ENCODE data around the gene CIC. TPM values are rescaled to one million over a fixed set of nuclear protein-coding genes. Genes with fewer than 3 reads are reported as not detected.

The CIC gene
- total RNA-seq, 1 donor from 2014 or later, result 36.1 TPM

- peaks cover 0 to 27% of the 10 kb centered on the region in 2 donors for H3K36me3 ChIP-seq
- no peak overlapping the region for H3K27ac ChIP-seq
- no peak for TF ChIP-seq CTCF (IDR thresholded peaks at IDR 0.05)
- TF ChIP-seq POLR2AphosphoS5 (IDR thresholded peaks at IDR 0.05; ENCODE audit: insufficient read depth in 1 of 2, low read depth in 1 of 2), result no peak
- no peak for TF ChIP-seq POLR2A (IDR thresholded peaks at IDR 0.05)
- intact Hi-C loops (cut with DNase I), result no loop called here
- H3K4me1 ChIP-seq, result peaks cover 10% of the 10 kb centered on the region
- no peaks in the 10 kb centered on the region for H3K27me3 ChIP-seq
- DNase-seq (ENCODE audit: extremely low spot score in 2 of 2), result no peak
- no peak overlapping the region for H3K4me3 ChIP-seq
- no peaks in the 10 kb centered on the region for H3K9me3 ChIP-seq
These were observed 28.0 kb downstream of the CIC start for GRCh38 chr19:42297039-42297438.

- no peak for TF ChIP-seq POLR2AphosphoS5 (IDR thresholded peaks at IDR 0.05; ENCODE audit: insufficient read depth in 1 of 2, low read depth in 1 of 2)
- no peak for TF ChIP-seq CTCF (IDR thresholded peaks at IDR 0.05)
- intact Hi-C loops (cut with DNase I), result no loop called here
- no peaks in the 10 kb centered on the region for H3K36me3 ChIP-seq
- DNase-seq (ENCODE audit: extremely low spot score in 2 of 2), result no peak
- no peaks in the 10 kb centered on the region for H3K27me3 ChIP-seq
- peak within 1 kb of the TSS; percentile 63 for H3K27ac ChIP-seq
- no peaks in the 10 kb centered on the region for H3K9me3 ChIP-seq
- peak within 1 kb of the TSS; percentile 52 to 59 for H3K4me3 ChIP-seq
- H3K4me1 ChIP-seq, result peaks cover 25% of the 10 kb centered on the region
These were observed 32.7 kb downstream of the CIC start, which contains the start of gene PRR19 for GRCh38 chr19:42301646-42302203. Gene PRR19 (plus strand): TSS chr19:42302132. CDS start chr19:42309585, 7,453 bp downstream.

GRCh38 chr19:42303101-42303464 is 34.0 kb downstream of the CIC start:
- Histone ChIP-seq H3K4me1 (peaks cover 25% of the 10 kb centered on the region), H3K36me3 (no peaks in the 10 kb centered on the region), H3K9me3 (no peaks in the 10 kb centered on the region), H3K4me3 (peak overlapping the region; percentile 52 to 59), H3K27ac (peak overlapping the region; percentile 63), H3K27me3 (no peaks in the 10 kb centered on the region)
- TF ChIP-seq POLR2AphosphoS5 (IDR thresholded peaks at IDR 0.05; ENCODE audit: insufficient read depth in 1 of 2, low read depth in 1 of 2), result no peak
- TF ChIP-seq CTCF (IDR thresholded peaks at IDR 0.05), result no peak
- no peak for TF ChIP-seq POLR2A (IDR thresholded peaks at IDR 0.05)
- DNase-seq (ENCODE audit: extremely low spot score in 2 of 2), result no peak
- intact Hi-C loops (cut with DNase I), result no loop called here

GRCh38 chr19:42303876-42304275 is 34.8 kb downstream of the CIC start:
- H3K27me3 ChIP-seq, result no peaks in the 10 kb centered on the region
- H3K27ac ChIP-seq, result no peak overlapping the region
- H3K4me1 ChIP-seq, result peaks cover 25% of the 10 kb centered on the region
- DNase-seq (ENCODE audit: extremely low spot score in 2 of 2), result no peak
- intact Hi-C loops (cut with DNase I), result no loop called here
- H3K4me3 ChIP-seq, result no peak overlapping the region
- no peak for TF ChIP-seq POLR2A (IDR thresholded peaks at IDR 0.05)
- TF ChIP-seq POLR2AphosphoS5 (IDR thresholded peaks at IDR 0.05; ENCODE audit: insufficient read depth in 1 of 2, low read depth in 1 of 2), result no peak
- TF ChIP-seq CTCF (IDR thresholded peaks at IDR 0.05), result no peak
- H3K9me3 ChIP-seq, result no peaks in the 10 kb centered on the region
- no peaks in the 10 kb centered on the region for H3K36me3 ChIP-seq

- intact Hi-C loops (cut with DNase I), result no loop called here
- H3K27me3 ChIP-seq, result no peaks in the 10 kb centered on the region
- no peaks in the 10 kb centered on the region for H3K36me3 ChIP-seq
- peaks cover 18% of the 10 kb centered on the region for H3K4me1 ChIP-seq
- no peak overlapping the region for H3K4me3 ChIP-seq
- no peaks in the 10 kb centered on the region for H3K9me3 ChIP-seq
- no peak for DNase-seq (ENCODE audit: extremely low spot score in 2 of 2)
- no peak overlapping the region for H3K27ac ChIP-seq
- TF ChIP-seq POLR2AphosphoS5 (IDR thresholded peaks at IDR 0.05; ENCODE audit: insufficient read depth in 1 of 2, low read depth in 1 of 2), result no peak
- no peak for TF ChIP-seq POLR2A (IDR thresholded peaks at IDR 0.05)
- TF ChIP-seq CTCF (IDR thresholded peaks at IDR 0.05), result no peak
These were observed 37.6 kb downstream of the CIC start for GRCh38 chr19:42306646-42307045.
